GM21423 (cell line): Measurements from ENCODE around the gene FAM9C.

Experiments used
- ATAC-seq: cut with Tn5 transposase; IDR thresholded peaks from one replicate; pipeline ENCODE4 v1.9.1; 2021; ENCODE audit warnings: mild to moderate bottlenecking, moderate library complexity; ENCODE audit not compliant: unreplicated experiment

The FAM9C gene

DNA sequence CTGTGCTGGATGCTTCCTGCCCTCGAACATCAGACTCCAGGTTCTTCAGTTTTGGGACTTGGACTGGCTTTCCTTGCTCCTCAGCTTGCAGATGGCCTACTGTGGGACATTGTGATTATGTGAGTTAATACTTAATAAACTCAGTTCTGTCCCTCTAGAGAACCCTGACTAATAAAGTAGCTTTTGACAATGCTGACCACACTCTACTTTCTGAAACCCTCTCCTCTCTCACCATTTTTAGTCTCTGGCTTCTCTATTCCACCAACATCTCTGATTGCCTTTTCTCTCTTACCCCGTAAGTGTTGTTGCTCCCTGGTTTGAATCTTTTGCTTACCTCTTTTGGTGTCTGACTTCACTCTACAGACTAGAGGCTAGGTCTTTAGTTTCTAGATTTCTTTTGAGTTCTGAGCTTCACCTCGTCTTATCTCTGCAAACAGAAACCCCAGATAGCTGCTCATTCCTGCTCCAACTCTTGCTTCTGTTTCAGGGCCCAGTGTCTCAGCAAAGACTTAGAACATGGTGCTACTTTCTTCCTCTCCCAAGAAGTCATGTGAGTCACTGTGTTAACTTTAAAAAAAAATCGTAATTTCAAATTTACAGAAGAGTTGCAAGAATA, 58.1 kb downstream of the FAM9C start:
- ATAC-seq: peak; percentile 42
